SK-N-SH treated with all-trans-retinoic acid at 6 μM for 48 hours (cell line): ENCODE data around the gene GDF11.
A peak's percentile ranks its signal among the peaks of the same experiment; 100 is the strongest.

Experiments used
- ATAC-seq: fragments of 200-7000 bp; cut with Tn5 transposase; 3 replicates; pipeline ENCODE4 v1.9.1; 2020; ENCODE audit warnings: mild to moderate bottlenecking, moderate library complexity
- ARNTL ChIP-seq: fragments of 450-650 bp; formaldehyde crosslinking; IDR thresholded peaks from 2 replicates; pipeline ENCODE4 v1.5.0; 2020; ENCODE audit warnings: low read depth, mild to moderate bottlenecking, moderate library complexity, borderline replicate concordance
- BACH2 ChIP-seq: fragments of 250-450 bp; sonication (Bioruptor Pico); IDR thresholded peaks from 2 replicates; pipeline ENCODE4 v1.9.0; 2021; ENCODE audit warnings: mild to moderate bottlenecking, borderline replicate concordance
- CSDC2 ChIP-seq: fragments of 250-450 bp; sonication (Bioruptor Pico); IDR thresholded peaks from 2 replicates; pipeline ENCODE4 v1.5.0; 2020; ENCODE audit warnings: mild to moderate bottlenecking, moderate library complexity
- ESRRG ChIP-seq: fragments of 250-450 bp; sonication (Bioruptor Pico); IDR thresholded peaks from 2 replicates; pipeline ENCODE4 v1.6.1; 2021; ENCODE audit warnings: mild to moderate bottlenecking
- GLIS3 ChIP-seq: fragments of 250-450 bp; sonication (Bioruptor Pico); IDR thresholded peaks from 2 replicates; pipeline ENCODE4 v1.5.0; 2020; ENCODE audit warnings: mild to moderate bottlenecking, moderate library complexity
- ISL1 ChIP-seq: fragments of 250-450 bp; sonication (Bioruptor Pico); IDR thresholded peaks from 2 replicates; pipeline ENCODE4 v2.1.2; 2022; ENCODE audit warnings: mild to moderate bottlenecking, moderate library complexity
- OSR1 ChIP-seq: fragments of 250-450 bp; sonication (Bioruptor Pico); IDR thresholded peaks from 2 replicates; pipeline ENCODE4 v1.8.0; 2022; ENCODE audit warnings: moderate library complexity, mild to moderate bottlenecking, inconsistent platforms
- PPARA ChIP-seq: fragments of 250-450 bp; sonication (Bioruptor Pico); IDR thresholded peaks from 2 replicates; pipeline ENCODE4 v1.5.0; 2020; ENCODE audit warnings: mild to moderate bottlenecking, borderline replicate concordance
- RARB ChIP-seq: fragments of 250-450 bp; sonication (Bioruptor Pico); IDR thresholded peaks from 2 replicates; pipeline ENCODE4 v1.8.0; 2021; ENCODE audit warnings: mild to moderate bottlenecking, moderate library complexity
- SNAI2 ChIP-seq: fragments of 250-450 bp; sonication (Bioruptor Pico); IDR thresholded peaks from 2 replicates; pipeline ENCODE4 v1.5.0; 2020; ENCODE audit warnings: mild to moderate bottlenecking, moderate library complexity
- TCF4 ChIP-seq: fragments of 250-450 bp; sonication (Bioruptor Pico); IDR thresholded peaks from 2 replicates; pipeline ENCODE4 v1.8.0; 2021; ENCODE audit warnings: mild to moderate bottlenecking, moderate library complexity, borderline replicate concordance
- TOX ChIP-seq: fragments of 250-450 bp; sonication (Bioruptor Pico); IDR thresholded peaks from 2 replicates; pipeline ENCODE4 v1.8.0; 2021; ENCODE audit warnings: mild to moderate bottlenecking, moderate library complexity, borderline replicate concordance
- ZC3H10 ChIP-seq: fragments of 250-450 bp; sonication (Bioruptor Pico); IDR thresholded peaks from 2 replicates; pipeline ENCODE4 v1.5.1; 2021; ENCODE audit warnings: mild to moderate bottlenecking, moderate library complexity
- ZFP3 ChIP-seq: fragments of 250-450 bp; sonication (Bioruptor Pico); IDR thresholded peaks from 2 replicates; pipeline ENCODE4 v1.5.0; 2020; ENCODE audit warnings: mild to moderate bottlenecking, moderate library complexity
- ZFP30 ChIP-seq: fragments of 450-650 bp; formaldehyde crosslinking; IDR thresholded peaks from 2 replicates; pipeline ENCODE4 v1.5.0; 2022; ENCODE audit warnings: mild to moderate bottlenecking, moderate library complexity
- ZNF565 ChIP-seq: fragments of 450-650 bp; formaldehyde crosslinking; conservative IDR thresholded peaks from 2 replicates; pipeline ENCODE4 v1.5.0; 2020; ENCODE audit warnings: low read depth, mild to moderate bottlenecking, moderate library complexity
- ZNF70 ChIP-seq: fragments of 450-650 bp; formaldehyde crosslinking; IDR thresholded peaks from 2 replicates; pipeline ENCODE4 v1.5.0; 2020; ENCODE audit warnings: mild to moderate bottlenecking, moderate library complexity
- ZNF8 ChIP-seq: fragments of 450-650 bp; formaldehyde crosslinking; IDR thresholded peaks from 2 replicates; pipeline ENCODE4 v1.5.0; 2020; ENCODE audit warnings: mild to moderate bottlenecking, moderate library complexity
- TF ChIP-seq, protein P1 (sequence below): fragments of 250-450 bp; sonication (Bioruptor Pico); IDR thresholded peaks from 2 replicates; pipeline ENCODE4 v1.5.1; 2020; ENCODE audit warnings: low read depth, mild to moderate bottlenecking, moderate library complexity
- TF ChIP-seq, protein P2 (sequence below): fragments of 250-450 bp; sonication (Bioruptor Pico); IDR thresholded peaks from 2 replicates; pipeline ENCODE4 v1.8.0; 2020; ENCODE audit warnings: mild to moderate bottlenecking, moderate library complexity, borderline replicate concordance
- TF ChIP-seq, protein P3 (sequence below): fragments of 250-450 bp; sonication (Bioruptor Pico); IDR thresholded peaks from 2 replicates; pipeline ENCODE4 v1.5.0; 2020; ENCODE audit warnings: mild to moderate bottlenecking, moderate library complexity
- TF ChIP-seq, protein P4 (sequence below): fragments of 250-450 bp; sonication (Bioruptor Pico); IDR thresholded peaks from 2 replicates; pipeline ENCODE4 v1.5.1; 2021; ENCODE audit warnings: mild to moderate bottlenecking, moderate library complexity

The GDF11 gene

DNA sequence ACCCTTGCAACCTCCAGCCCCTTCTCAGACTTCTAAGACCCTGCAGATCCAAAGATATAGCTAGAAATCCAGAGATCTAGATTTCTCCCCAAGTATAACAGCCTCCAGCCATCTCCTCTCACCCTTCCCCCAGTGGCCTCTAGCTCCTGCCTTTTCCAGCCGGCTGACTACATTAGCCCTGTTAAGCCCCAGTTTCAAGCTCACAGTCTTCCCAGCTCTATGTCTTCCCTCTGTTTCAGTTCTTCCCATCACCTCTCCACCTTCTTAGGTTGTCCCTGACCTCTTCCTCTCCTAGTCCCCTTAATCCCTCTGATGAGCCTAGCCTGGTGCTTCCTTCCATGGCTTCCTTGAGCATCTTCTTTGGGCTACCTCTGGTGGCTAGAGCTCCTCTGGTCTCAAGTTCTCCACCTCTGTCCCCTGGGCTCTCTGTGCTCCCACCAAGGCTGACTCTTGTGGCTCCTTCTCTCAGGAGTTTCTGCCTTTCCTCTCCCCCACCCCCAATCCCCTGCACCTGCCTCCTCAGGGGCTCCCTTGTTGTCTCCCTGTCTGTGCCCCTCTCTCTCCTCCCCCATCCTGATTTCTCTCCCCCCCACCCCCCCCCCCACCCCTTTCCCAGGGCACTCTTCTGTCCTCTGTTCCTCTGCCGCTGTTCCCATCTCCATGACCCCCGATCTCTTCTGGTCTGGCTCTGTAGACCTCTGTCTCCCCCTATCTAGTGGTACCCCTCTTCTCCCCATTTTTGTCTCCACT, 816 bp upstream of the GDF11 start:
- TF ChIP-seq BACH2 (CRISPR knock-in tag) = no peak
- TF ChIP-seq OSR1 = no peak
- TF ChIP-seq PPARA (CRISPR knock-in tag) = no peak
- TF ChIP-seq, protein P1, sequence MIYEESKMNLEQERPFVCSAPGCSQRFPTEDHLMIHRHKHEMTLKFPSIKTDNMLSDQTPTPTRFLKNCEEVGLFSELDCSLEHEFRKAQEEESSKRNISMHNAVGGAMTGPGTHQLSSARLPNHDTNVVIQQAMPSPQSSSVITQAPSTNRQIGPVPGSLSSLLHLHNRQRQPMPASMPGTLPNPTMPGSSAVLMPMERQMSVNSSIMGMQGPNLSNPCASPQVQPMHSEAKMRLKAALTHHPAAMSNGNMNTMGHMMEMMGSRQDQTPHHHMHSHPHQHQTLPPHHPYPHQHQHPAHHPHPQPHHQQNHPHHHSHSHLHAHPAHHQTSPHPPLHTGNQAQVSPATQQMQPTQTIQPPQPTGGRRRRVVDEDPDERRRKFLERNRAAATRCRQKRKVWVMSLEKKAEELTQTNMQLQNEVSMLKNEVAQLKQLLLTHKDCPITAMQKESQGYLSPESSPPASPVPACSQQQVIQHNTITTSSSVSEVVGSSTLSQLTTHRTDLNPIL (CRISPR knock-in tag) = no peak
- TF ChIP-seq ZNF565 (CRISPR knock-in tag) = no peak
- TF ChIP-seq ZC3H10 (CRISPR knock-in tag) = no peak
- TF ChIP-seq ZFP3 (CRISPR knock-in tag) = no peak
- ATAC-seq = no peak

DNA sequence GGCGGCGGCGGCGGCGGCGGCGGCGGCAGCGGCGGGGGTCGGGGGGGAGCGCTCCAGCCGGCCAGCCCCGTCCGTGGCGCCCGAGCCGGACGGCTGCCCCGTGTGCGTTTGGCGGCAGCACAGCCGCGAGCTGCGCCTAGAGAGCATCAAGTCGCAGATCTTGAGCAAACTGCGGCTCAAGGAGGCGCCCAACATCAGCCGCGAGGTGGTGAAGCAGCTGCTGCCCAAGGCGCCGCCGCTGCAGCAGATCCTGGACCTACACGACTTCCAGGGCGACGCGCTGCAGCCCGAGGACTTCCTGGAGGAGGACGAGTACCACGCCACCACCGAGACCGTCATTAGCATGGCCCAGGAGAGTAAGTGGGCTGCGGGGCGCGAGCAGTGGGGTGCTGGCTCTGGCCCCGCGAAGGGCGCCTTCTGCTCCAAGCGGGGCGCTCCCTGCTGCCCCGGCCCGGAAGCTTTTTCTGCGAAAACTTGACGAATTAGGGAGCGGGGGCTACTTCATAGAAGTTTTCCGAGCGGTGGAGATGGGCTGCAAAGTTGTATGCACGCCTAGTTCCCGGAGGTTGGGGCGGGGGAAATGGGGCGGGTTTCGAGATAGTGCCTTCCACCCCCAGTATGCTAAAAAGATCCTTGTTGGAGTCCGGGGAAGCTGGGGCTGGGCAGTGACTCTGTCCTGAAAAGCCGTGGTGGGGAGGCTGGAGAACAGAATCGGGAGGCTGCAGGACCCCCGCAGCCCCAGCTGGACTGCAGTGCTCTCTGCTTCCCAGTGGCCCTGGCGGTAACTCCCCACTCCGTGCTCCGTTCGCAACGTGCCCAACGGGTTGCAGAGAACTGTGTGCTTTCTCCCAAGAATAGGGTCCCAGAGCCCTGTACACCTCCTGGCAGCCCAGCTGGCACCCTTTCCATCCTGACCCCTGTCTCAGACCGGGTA, 751 bp downstream of the GDF11 start:
- ATAC-seq = peak; percentile 58
- TF ChIP-seq ZFP3 (CRISPR knock-in tag) = peak; percentile 90
- TF ChIP-seq TOX (CRISPR knock-in tag) = no peak

DNA sequence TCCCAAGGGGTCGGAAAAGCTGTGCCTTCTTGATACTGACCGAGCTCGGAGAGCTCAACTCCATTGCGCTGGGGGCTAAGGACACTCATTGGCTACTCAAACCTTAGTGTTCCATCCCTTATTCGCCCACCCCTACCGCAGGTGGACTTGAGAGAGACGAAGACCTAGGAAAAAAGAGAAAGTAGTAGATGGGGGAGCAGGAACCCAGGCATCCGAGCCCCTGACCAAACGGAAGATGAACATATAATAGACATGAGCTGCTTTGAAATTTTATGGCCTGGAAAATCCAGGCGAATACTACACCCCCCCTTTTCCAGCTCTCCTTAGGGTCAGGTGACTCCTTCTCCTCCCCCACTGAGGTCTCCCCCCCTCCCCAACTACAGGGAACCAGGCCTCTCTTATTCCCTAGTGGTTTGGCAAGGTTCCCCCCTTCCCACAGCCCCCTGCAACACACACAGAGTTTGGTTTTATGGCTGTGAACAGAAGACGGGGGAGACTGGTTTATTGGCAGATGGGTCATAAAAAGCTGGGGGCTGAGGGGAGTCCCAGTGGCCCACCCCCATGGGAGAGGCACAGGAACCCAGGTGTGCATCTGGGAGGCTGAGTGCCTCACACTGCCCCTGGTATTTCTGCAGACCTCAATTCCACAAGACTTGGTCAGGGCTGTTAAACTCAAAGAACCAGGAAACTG, 1.6 kb downstream of the GDF11 start:
- peak; percentile 34 for ATAC-seq

DNA sequence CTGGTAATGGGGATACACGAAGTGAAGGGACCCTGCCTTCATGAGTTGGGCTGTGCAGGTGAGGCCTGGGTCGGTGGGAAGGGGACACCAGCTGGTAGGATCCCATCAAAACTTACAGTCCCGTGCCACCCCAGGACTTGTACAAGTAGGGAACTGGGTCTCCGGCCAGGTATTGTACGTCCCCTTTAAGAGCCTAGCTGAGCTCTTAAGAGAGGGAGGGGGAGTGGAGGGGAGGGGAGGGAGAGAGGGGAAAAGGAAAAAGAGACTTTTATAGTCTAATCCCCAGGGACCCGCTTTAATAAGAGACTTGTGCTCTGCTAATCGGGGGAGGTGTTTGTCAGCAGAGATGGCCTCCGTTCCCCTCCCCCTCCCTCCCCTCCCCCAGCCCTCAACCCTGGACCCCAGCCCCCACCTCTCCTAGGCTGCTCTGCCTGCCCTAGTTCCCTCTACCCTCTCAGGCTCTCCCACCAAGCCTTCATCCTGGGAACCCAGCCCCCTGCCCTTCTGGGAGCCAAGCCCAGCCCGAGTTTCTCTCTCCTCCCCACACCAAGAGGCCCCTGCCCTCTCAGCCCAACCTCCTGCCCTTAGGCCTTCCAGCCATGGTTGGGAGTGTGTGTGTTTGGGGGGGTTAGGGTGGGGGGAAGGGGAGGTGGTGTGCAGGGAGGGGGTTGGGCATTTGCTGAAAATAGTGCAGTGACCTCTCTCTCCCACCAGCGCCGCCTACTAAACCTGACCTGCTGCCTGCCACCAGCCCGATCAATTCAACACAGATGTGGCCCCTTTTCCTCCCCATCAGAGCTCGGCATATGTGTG, 2.6 kb downstream of the GDF11 start:
- ATAC-seq = peak; percentile 6; the same call in 1 of the 3 replicates
- no peak for TF ChIP-seq SNAI2 (CRISPR knock-in tag)
- no peak for TF ChIP-seq ZC3H10 (CRISPR knock-in tag)
- no peak for TF ChIP-seq ZFP30 (CRISPR knock-in tag)
- no peak for TF ChIP-seq OSR1
- TF ChIP-seq, protein P1 (CRISPR knock-in tag) = no peak
- no peak for TF ChIP-seq ESRRG (CRISPR knock-in tag)
- TF ChIP-seq BACH2 (CRISPR knock-in tag) = no peak
- TF ChIP-seq CSDC2 (CRISPR knock-in tag) = no peak
- TF ChIP-seq, protein P2, sequence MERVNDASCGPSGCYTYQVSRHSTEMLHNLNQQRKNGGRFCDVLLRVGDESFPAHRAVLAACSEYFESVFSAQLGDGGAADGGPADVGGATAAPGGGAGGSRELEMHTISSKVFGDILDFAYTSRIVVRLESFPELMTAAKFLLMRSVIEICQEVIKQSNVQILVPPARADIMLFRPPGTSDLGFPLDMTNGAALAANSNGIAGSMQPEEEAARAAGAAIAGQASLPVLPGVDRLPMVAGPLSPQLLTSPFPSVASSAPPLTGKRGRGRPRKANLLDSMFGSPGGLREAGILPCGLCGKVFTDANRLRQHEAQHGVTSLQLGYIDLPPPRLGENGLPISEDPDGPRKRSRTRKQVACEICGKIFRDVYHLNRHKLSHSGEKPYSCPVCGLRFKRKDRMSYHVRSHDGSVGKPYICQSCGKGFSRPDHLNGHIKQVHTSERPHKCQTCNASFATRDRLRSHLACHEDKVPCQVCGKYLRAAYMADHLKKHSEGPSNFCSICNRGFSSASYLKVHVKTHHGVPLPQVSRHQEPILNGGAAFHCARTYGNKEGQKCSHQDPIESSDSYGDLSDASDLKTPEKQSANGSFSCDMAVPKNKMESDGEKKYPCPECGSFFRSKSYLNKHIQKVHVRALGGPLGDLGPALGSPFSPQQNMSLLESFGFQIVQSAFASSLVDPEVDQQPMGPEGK (CRISPR knock-in tag) = no peak
- TF ChIP-seq ISL1 (CRISPR knock-in tag) = no peak
- TF ChIP-seq, protein P3, sequence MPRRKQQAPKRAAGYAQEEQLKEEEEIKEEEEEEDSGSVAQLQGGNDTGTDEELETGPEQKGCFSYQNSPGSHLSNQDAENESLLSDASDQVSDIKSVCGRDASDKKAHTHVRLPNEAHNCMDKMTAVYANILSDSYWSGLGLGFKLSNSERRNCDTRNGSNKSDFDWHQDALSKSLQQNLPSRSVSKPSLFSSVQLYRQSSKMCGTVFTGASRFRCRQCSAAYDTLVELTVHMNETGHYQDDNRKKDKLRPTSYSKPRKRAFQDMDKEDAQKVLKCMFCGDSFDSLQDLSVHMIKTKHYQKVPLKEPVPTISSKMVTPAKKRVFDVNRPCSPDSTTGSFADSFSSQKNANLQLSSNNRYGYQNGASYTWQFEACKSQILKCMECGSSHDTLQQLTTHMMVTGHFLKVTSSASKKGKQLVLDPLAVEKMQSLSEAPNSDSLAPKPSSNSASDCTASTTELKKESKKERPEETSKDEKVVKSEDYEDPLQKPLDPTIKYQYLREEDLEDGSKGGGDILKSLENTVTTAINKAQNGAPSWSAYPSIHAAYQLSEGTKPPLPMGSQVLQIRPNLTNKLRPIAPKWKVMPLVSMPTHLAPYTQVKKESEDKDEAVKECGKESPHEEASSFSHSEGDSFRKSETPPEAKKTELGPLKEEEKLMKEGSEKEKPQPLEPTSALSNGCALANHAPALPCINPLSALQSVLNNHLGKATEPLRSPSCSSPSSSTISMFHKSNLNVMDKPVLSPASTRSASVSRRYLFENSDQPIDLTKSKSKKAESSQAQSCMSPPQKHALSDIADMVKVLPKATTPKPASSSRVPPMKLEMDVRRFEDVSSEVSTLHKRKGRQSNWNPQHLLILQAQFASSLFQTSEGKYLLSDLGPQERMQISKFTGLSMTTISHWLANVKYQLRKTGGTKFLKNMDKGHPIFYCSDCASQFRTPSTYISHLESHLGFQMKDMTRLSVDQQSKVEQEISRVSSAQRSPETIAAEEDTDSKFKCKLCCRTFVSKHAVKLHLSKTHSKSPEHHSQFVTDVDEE = no peak
- no peak for TF ChIP-seq ZNF70 (CRISPR knock-in tag)
- TF ChIP-seq RARB (CRISPR knock-in tag) = no peak
- TF ChIP-seq PPARA (CRISPR knock-in tag) = no peak
- no peak for TF ChIP-seq GLIS3 (CRISPR knock-in tag)
- TF ChIP-seq ZFP3 (CRISPR knock-in tag) = no peak

More for the DNA sequence above, 1.6 kb downstream of the GDF11 start:
- TF ChIP-seq ZNF8 (CRISPR knock-in tag) (no peak), ARNTL (CRISPR knock-in tag) (no peak), ISL1 (CRISPR knock-in tag) (no peak), GLIS3 (CRISPR knock-in tag) (no peak), BACH2 (CRISPR knock-in tag) (no peak), OSR1 (no peak), RARB (CRISPR knock-in tag) (no peak), TCF4 (no peak), CSDC2 (CRISPR knock-in tag) (no peak), ZC3H10 (CRISPR knock-in tag) (no peak), PPARA (CRISPR knock-in tag) (no peak), TOX (CRISPR knock-in tag) (no peak), ZFP30 (CRISPR knock-in tag) (no peak), ESRRG (CRISPR knock-in tag) (no peak), SNAI2 (CRISPR knock-in tag) (no peak), ZNF565 (CRISPR knock-in tag) (no peak)
- TF ChIP-seq, protein P4, sequence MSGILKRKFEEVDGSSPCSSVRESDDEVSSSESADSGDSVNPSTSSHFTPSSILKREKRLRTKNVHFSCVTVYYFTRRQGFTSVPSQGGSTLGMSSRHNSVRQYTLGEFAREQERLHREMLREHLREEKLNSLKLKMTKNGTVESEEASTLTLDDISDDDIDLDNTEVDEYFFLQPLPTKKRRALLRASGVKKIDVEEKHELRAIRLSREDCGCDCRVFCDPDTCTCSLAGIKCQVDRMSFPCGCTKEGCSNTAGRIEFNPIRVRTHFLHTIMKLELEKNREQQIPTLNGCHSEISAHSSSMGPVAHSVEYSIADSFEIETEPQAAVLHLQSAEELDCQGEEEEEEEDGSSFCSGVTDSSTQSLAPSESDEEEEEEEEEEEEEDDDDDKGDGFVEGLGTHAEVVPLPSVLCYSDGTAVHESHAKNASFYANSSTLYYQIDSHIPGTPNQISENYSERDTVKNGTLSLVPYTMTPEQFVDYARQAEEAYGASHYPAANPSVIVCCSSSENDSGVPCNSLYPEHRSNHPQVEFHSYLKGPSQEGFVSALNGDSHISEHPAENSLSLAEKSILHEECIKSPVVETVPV (CRISPR knock-in tag) = no peak
